Peyer's patch (tissue), 4 donors: Measurements from ENCODE around the gene PGM5.
"Not testable (repeated sequence)": the region's sequence is repeated elsewhere in the genome, so short reads cannot be mapped to it uniquely, and the experiment has no call there.

Source experiments
- CTCF ChIP-seq, 6 experiments: fragments of 450-650 bp in 4 of 6; fragments of 200-600 bp in 2 of 6; sonication (generic) in 1 of 6; IDR thresholded peaks; one replicate each; pipeline ENCODE4 v1.5.1; 2017 to 2019; ENCODE audit warnings: antibody characterized with exemption in 6 of 6, mild to moderate bottlenecking in 3 of 6, moderate library complexity in 1 of 6
- POLR2A ChIP-seq, 2 donors: fragments of 450-650 bp; IDR thresholded peaks; one replicate each; pipeline ENCODE4 v1.5.1; 2017; ENCODE audit warnings: antibody characterized with exemption in 2 of 2, mild to moderate bottlenecking in 2 of 2, moderate library complexity in 2 of 2

GRCh38 chr9:68323749-68324148 is 32.7 kb upstream of the PGM5 start:
- not testable (repeated sequence) for TF ChIP-seq CTCF, POLR2A (IDR thresholded peaks at IDR 0.05)
